Left cardiac atrium (tissue), 4 donors: ENCODE data around the gene G0S2. TPM values are rescaled to one million over a fixed set of nuclear protein-coding genes. Genes with fewer than 3 reads are reported as not detected.
A peak's percentile ranks its signal among the peaks of the same experiment; 100 is the strongest.

Experiments
- ATAC-seq, 2 donors: fragments of 200-7000 bp; cut with Tn5 transposase; one replicate each; pipeline ENCODE4 v1.9.1; 2020; ENCODE audit warnings: mild to moderate bottlenecking in 2 of 2, moderate library complexity in 2 of 2
- DNase-seq: peaks from one replicate; pipeline ENCODE4 v3.0.0-alpha.2; 2020
- intact Hi-C, 2 donors: fragments of 100-400 bp; cut with DNase I; formaldehyde crosslinking; loops; one replicate each; pipeline versions ENCODE4 v1.14.1 to v1.15.1; 2022 to 2023
- total RNA-seq, 2 donors: library from RNA; stranded (reverse); fragmentation: NEBNext Ultra II Directional; extraction: Animal tissue kit (Norgen Biotek cat#: 25700); gene quantifications; one replicate each; pipeline ENCODE4 v1.2.1, GENCODE V29; 2021
- donor health status: DM: no; HTN: yes; CAD: no.
- donor health status: DM: no; HTN: yes; CAD: no; lungs with severe emphysema.
- donor health status: DM: yes; HTN: yes; CAD: no.
- donor health status: Dilated cardiomyopathy.

Gene G0S2
- total RNA-seq, 2 donors from 2014 or later = 220 to 440 TPM

GRCh38 chr1:209704584-209704983 is 29.4 kb downstream of the G0S2 start, which contains the start of gene HSD11B1:
TSS of gene HSD11B1 (plus strand) at chr1:209704846. CDS start at chr1:209704943, 97 bp downstream.
- ATAC-seq (peak; percentile 94 to 96), DNase-seq (peak; percentile 75)
- intact Hi-C loops = no loop called here

GRCh38 chr1:209705033-209705598 is 29.9 kb downstream of the G0S2 start:
- DNase-seq (no peak), ATAC-seq (peak; percentile 53 to 74)
- intact Hi-C loops = no loop called here

GRCh38 chr1:209706622-209707021 is 31.4 kb downstream of the G0S2 start:
- intact Hi-C loops = no loop called here
- ATAC-seq (no peak), DNase-seq (no peak)

GRCh38 chr1:209707308-209707707 is 32.1 kb downstream of the G0S2 start:
- no peak for ATAC-seq
- intact Hi-C loops = no loop called here

GRCh38 chr1:209708297-209708696 is 33.1 kb downstream of the G0S2 start:
- ATAC-seq (no peak), DNase-seq (no peak)
- intact Hi-C loops = no loop called here

More at GRCh38 chr1:209707308-209707707, 32.1 kb downstream of the G0S2 start:
- DNase-seq = no peak

GRCh38 chr1:209710093-209710492 is 34.9 kb downstream of the G0S2 start:
- no peak for DNase-seq
- intact Hi-C loops = no loop called here
- no peak for ATAC-seq

- ATAC-seq = no peak
- no peak for DNase-seq
- intact Hi-C loops = no loop called here
These were observed 35.6 kb downstream of the G0S2 start for GRCh38 chr1:209710847-209711246.

GRCh38 chr1:209714338-209714737 is 39.1 kb downstream of the G0S2 start:
- DNase-seq (no peak), ATAC-seq (no peak)
- intact Hi-C loops = no loop called here

GRCh38 chr1:209715314-209715713 is 40.1 kb downstream of the G0S2 start:
- intact Hi-C loops = no loop called here
- no peak for ATAC-seq
- DNase-seq = no peak

- no peak for DNase-seq
- ATAC-seq = no peak
- intact Hi-C loops = no loop called here
These were observed 42.6 kb downstream of the G0S2 start for GRCh38 chr1:209717818-209718217.

- no peak for DNase-seq
- peak; percentile 73 to 86 for ATAC-seq
- intact Hi-C loops = no loop called here
These were observed 45.1 kb downstream of the G0S2 start for GRCh38 chr1:209720326-209720725.

- intact Hi-C loops = no loop called here
- no peak for ATAC-seq
- DNase-seq = no peak
These were observed 45.6 kb downstream of the G0S2 start for GRCh38 chr1:209720826-209721225.

GRCh38 chr1:209721323-209721722 is 46.1 kb downstream of the G0S2 start:
- ATAC-seq = no peak
- DNase-seq = no peak
- intact Hi-C loops = no loop called here

- intact Hi-C loops = no loop called here
- no peak for ATAC-seq
- DNase-seq = no peak
These were observed 48.1 kb downstream of the G0S2 start for GRCh38 chr1:209723265-209723664.

- DNase-seq (no peak), ATAC-seq (no peak)
- intact Hi-C loops = no loop called here
These were observed 48.8 kb downstream of the G0S2 start for GRCh38 chr1:209723756-209724693.

Other genes starting within 250 kb of the G0S2 start
- under 1 TPM in 1 of 2 donors, not detected in 1; 0.31 TPM for gene CAMK1G, start 91.7 kb upstream of the G0S2 start, total RNA-seq
- gene LAMB3, start 23.0 kb upstream of the G0S2 start, total RNA-seq = 10 to 100 TPM in 1 of 2 donors, 1 to 10 TPM in 1; 8.4 to 14.3 TPM
- 1 to 10 TPM; 5.6 to 6.8 TPM for gene HSD11B1, start 29.4 kb downstream of the G0S2 start, total RNA-seq
- gene TRAF3IP3, start 80.6 kb downstream of the G0S2 start, total RNA-seq = 1 to 10 TPM; 1.3 to 2.7 TPM
- gene C1orf74, start 109.1 kb downstream of the G0S2 start, total RNA-seq = 1 to 10 TPM; 1.8 to 1.9 TPM
- 10 to 100 TPM; 20.7 to 21.8 TPM for gene IRF6, start 130.7 kb downstream of the G0S2 start, total RNA-seq
- 1 to 10 TPM; 3.0 to 4.4 TPM for gene UTP25, start 152.6 kb downstream of the G0S2 start, total RNA-seq